ENCODE results near the gene LHX2. TPM values are rescaled to one million over a fixed set of nuclear protein-coding genes. Genes with fewer than 3 reads are reported as not detected.

LHX2 gene
- total RNA-seq, 1 donor from 2014 or later = not detected

- no peak overlapping the region for H3K4me3 ChIP-seq (ENCODE audit: low read depth, low read length)
- no peak for TF ChIP-seq CTCF (conservative IDR thresholded peaks at IDR 0.05; ENCODE audit: low read depth, low read length)
- DNase-seq (ENCODE audit: low read depth) = no peak
Measured at GRCh38 chr9:124017929-124018729, 6.6 kb downstream of the LHX2 start.

DNA sequence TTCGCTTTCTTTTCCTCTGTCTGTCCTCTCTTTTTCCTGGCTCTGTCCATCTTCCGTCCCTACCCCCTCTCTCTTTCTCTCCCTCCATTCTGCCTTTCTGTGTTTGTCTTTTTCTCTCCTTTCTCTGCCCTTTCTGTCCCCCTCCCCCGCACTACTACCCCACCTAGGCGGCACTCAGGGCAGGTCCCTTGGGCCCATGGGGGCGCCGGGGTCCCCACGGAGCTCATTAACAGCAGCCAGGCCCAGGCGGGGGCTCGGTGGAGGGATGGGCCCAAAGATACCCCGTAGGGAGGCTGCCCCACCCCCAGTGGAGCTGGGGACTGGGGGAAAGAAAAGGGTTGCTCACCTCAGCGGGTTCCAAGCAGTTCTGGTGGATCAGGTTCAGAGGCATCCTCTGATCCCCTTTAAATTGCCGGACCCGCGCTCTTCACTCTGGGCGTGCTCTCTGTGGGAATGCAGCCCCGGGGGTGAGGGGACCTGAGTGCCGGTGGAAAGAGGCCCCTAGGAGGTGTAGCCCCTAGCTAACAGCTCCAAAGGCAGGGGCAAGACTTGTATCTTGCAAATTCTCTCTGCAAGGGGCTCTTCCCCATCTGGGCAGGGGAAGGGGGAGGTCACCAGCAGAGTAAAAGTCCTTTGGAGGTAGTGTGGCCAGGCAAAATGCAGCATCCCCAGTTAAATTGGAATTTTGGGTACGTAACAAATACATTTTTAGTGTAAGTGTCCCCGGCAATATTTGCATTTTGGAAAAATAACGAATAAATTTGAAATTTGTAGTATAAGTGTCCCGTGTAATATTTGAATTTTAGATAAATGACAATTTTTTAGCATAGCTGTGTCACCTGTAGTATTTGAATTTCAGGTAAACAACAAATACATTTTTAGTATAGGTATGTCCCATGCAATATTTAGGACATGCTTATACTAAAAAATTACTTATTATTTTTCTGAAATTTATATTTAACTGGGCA lies 7.4 kb downstream of the LHX2 start:
- DNase-seq (ENCODE audit: low read depth) = no peak
- no peak for TF ChIP-seq CTCF (conservative IDR thresholded peaks at IDR 0.05; ENCODE audit: low read depth, low read length)
- no peak overlapping the region for H3K4me3 ChIP-seq (ENCODE audit: low read depth, low read length)

DNA sequence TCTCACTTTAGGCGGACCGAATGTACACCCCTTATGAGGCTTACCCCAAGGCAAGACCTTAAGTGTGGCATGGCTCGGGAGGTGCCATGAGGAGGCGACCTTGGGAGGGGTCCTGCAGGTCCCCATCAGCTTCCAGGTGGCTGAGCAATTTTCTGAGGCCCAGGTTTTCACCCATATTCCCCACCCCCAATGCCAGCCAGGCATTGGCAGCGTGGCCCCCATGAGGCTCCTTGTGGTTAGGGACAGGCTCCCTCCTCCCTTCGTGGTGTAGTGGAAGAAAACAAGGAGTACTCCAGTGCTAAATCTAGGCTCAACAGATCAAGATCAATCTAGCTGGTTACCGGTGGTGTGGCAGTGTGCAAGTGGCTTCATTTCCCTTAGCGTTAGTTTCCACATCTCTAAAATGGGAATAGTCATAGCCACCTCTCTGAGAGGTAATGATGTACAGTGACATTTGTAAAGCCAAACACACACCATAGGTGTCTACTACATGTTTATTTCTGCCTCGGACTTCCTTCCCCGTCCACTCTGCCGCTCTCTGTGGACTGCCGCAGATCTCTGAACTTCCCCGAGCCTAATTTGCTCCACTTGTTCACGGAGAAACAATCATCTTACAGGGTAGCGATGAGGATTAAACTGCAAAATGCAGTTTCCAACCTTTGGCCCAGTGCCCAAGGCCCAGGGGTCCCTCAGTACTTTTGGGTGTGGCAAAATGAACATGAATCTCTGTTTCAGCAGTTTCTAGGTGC lies 8.4 kb downstream of the LHX2 start:
- no peak overlapping the region for H3K4me3 ChIP-seq (ENCODE audit: low read depth, low read length)
- TF ChIP-seq CTCF (conservative IDR thresholded peaks at IDR 0.05; ENCODE audit: low read depth, low read length) = no peak
- no peak for DNase-seq (ENCODE audit: low read depth)

DNA sequence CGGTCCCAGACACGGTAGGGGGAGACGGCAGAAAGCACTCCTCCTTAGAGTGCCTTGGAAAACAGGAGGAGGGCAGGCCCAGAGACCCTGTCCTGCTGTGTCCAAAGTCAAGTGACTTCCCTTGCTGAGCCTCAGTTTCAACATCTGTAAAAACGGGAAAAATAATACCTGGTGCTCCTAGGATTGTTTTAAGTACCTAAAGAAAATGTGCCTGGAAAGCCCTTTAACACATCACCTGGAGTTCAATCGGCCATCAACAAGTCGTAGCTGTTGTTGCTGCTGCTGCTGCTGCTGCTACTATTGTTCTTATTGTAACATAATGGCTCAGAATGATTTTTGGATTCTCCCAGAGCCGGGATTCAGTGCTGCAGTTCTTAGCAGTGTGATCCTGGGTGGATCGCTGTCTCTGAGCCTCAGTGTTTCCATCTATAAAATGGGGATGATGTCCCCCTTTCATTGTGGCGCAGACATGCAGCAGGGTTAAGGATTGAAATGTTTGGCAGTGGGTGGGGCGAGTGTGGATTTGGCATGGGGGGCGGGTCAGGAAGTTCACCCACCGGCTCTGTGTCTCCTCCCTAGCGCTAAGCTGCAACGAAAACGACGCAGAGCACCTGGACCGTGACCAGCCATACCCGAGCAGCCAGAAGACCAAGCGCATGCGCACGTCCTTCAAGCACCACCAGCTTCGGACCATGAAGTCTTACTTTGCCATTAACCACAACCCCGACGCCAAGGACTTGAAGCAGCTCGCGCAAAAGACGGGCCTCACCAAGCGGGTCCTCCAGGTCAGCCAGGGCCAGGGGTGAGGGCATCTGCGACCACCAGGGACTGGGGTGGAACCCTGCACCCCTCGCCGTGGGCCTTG lies 9.2 kb downstream of the LHX2 start:
- no peak for TF ChIP-seq CTCF (conservative IDR thresholded peaks at IDR 0.05; ENCODE audit: low read depth, low read length)
- DNase-seq (ENCODE audit: low read depth) = no peak
- H3K4me3 ChIP-seq (ENCODE audit: low read depth, low read length) = no peak overlapping the region

DNA sequence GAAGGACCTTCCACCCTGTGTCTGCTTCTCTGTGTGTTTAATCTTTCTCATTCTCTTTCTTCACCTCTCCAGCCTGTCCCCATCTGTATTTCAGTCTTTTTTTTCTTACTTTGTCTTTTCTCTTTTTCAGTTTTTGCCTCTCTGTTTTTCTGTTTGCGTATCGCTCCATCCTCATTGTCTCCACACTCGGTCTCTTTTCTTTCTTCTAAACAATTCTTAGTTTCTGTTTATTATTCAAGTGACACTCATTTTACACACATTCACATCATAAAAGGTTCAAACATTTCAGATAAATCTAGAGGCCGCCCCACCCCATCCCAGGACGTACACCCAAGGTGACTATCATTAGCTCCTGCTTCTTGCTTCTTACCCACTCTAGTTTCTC lies 9.8 kb downstream of the LHX2 start:
- TF ChIP-seq CTCF (conservative IDR thresholded peaks at IDR 0.05; ENCODE audit: low read depth, low read length) = no peak
- H3K4me3 ChIP-seq (ENCODE audit: low read depth, low read length) = no peak overlapping the region
- no peak for DNase-seq (ENCODE audit: low read depth)
